ENCODE data around the gene LMNTD2.

Gene LMNTD2

DNA sequence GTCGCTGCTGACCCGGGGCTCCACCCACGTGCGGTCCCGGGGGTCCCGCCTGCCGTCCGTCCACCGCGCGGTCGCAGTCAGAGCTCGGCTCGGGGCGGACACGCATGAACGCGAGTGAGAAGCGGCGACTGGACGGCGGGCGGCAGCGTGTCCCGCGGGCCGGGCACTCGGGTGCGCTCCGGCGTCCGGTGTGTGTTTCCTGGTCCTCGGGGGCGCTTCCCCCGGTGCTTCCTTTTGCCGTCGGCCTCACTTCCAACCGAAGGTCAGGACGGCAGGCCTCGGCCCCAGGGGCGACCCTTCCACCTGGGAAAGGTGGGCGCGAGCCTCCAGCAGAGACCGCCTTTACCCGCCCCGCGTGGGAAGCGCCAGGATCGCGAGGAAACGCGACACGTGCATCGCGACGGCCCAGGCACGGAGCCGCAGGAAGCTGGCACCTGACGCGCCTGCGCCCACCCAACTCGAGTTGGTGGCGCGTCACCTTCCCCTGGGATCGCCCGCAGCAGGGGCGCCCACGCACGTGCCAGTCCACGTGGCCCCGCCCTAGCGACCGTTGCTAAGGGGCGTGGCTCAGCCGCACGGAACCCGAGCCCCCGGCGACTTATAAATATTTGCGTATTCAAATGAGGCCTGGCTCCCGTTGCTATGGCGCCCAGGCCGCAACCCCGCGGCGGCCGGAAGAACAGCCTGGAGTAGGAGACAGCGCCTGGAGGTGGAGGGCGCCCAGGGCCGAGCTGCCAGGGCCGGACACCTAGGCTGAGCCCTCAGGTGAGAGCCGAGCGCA is 23.5 kb downstream of the LMNTD2 start, which contains the start of gene LRRC56:
Gene LRRC56, plus strand, starts transcription at position 687 of the 781 bp plus-strand sequence. CDS start 3,158 bp downstream, outside the sequence.
- Histone ChIP-seq H3K36me3 (ENCODE audit: control insufficient read depth, low read length) (peaks cover 22% of the 10 kb centered on the region), H3F3A (ENCODE audit: control insufficient read depth, insufficient read depth) (peaks cover 10% of the 10 kb centered on the region), H3K79me2 (ENCODE audit: control insufficient read depth, low read length) (peaks cover 20% of the 10 kb centered on the region), H3K27me3 (ENCODE audit: control insufficient read depth, low read length) (no peaks in the 10 kb centered on the region), H3K27ac (ENCODE audit: low read depth, low read length) (peak within 1 kb of the TSS; percentile 97), H3K9me2 (replicated peaks; ENCODE audit: control insufficient read depth, low read length) (no peaks in the 10 kb centered on the region), H3K4me2 (ENCODE audit: low read length) (peak within 1 kb of the TSS; percentile 71), H4K20me1 (ENCODE audit: control insufficient read depth, insufficient read depth, low read depth, low read length) (no peaks in the 10 kb centered on the region), H3K9me3 (ENCODE audit: control insufficient read depth, insufficient read depth, low read length) (no peaks in the 10 kb centered on the region), H3K4me1 (ENCODE audit: control insufficient read depth, low read length) (peaks cover 34% of the 10 kb centered on the region), H3K4me3 (ENCODE audit: low read length) (peak within 1 kb of the TSS; percentile 83)
- TF ChIP-seq EZH2phosphoT487 (IDR thresholded peaks at IDR 0.05; ENCODE audit: borderline replicate concordance, low read length) = no peak
- TF ChIP-seq, protein P1, sequence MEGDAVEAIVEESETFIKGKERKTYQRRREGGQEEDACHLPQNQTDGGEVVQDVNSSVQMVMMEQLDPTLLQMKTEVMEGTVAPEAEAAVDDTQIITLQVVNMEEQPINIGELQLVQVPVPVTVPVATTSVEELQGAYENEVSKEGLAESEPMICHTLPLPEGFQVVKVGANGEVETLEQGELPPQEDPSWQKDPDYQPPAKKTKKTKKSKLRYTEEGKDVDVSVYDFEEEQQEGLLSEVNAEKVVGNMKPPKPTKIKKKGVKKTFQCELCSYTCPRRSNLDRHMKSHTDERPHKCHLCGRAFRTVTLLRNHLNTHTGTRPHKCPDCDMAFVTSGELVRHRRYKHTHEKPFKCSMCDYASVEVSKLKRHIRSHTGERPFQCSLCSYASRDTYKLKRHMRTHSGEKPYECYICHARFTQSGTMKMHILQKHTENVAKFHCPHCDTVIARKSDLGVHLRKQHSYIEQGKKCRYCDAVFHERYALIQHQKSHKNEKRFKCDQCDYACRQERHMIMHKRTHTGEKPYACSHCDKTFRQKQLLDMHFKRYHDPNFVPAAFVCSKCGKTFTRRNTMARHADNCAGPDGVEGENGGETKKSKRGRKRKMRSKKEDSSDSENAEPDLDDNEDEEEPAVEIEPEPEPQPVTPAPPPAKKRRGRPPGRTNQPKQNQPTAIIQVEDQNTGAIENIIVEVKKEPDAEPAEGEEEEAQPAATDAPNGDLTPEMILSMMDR (IDR thresholded peaks at IDR 0.05; ENCODE audit: low read depth, low read length, poor library complexity, severe bottlenecking) = no peak

- Histone ChIP-seq H4K20me1 (ENCODE audit: control insufficient read depth, insufficient read depth, low read depth, low read length) (no peaks in the 10 kb centered on the region), H3K9me3 (ENCODE audit: control insufficient read depth, insufficient read depth, low read length) (no peaks in the 10 kb centered on the region), H3K9me2 (replicated peaks; ENCODE audit: control insufficient read depth, low read length) (no peaks in the 10 kb centered on the region), H3K27ac (ENCODE audit: low read depth, low read length) (peak within 1 kb of the TSS; percentile 97), H3K36me3 (ENCODE audit: control insufficient read depth, low read length) (peaks cover 29% of the 10 kb centered on the region), H3K4me1 (ENCODE audit: control insufficient read depth, low read length) (peaks cover 34% of the 10 kb centered on the region), H3K4me3 (ENCODE audit: low read length) (peak within 1 kb of the TSS; percentile 83), H3F3A (ENCODE audit: control insufficient read depth, insufficient read depth) (peaks cover 10% of the 10 kb centered on the region), H3K27me3 (ENCODE audit: control insufficient read depth, low read length) (no peaks in the 10 kb centered on the region), H3K4me2 (ENCODE audit: low read length) (peak within 1 kb of the TSS; percentile 91), H3K79me2 (ENCODE audit: control insufficient read depth, low read length) (peaks cover 20% of the 10 kb centered on the region)
- no peak for TF ChIP-seq EZH2phosphoT487 (IDR thresholded peaks at IDR 0.05; ENCODE audit: borderline replicate concordance, low read length)
- TF ChIP-seq, protein P1 (IDR thresholded peaks at IDR 0.05; ENCODE audit: low read depth, low read length, poor library complexity, severe bottlenecking) = no peak
Observed at GRCh38 chr11:535519-536454, 24.8 kb downstream of the LMNTD2 start, which contains the start of gene HRAS. Gene HRAS (minus strand): TSS chr11:535576.

DNA sequence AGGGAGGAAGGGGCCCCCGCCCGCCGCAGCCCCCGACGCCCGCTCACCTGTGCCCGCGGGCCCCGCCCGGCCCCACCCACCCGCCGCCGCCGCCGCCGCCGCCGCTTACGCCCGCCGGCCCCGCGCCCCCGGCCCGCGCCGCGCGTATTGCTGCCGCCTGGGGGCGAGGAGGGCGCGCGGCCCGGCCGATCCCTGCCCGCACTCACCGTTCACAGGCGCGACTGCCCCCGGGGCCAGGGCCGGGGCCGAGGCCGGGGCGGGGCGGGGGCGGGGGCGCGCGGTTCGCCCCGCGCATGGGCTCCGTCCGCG is 25.4 kb downstream of the LMNTD2 start:
- Histone ChIP-seq H3K4me2 (ENCODE audit: low read length) (peak overlapping the region; percentile 91), H3K4me3 (ENCODE audit: low read length) (peak overlapping the region; percentile 80), H3K27me3 (ENCODE audit: control insufficient read depth, low read length) (no peaks in the 10 kb centered on the region), H3K9me2 (replicated peaks; ENCODE audit: control insufficient read depth, low read length) (no peaks in the 10 kb centered on the region), H3K79me2 (ENCODE audit: control insufficient read depth, low read length) (peaks cover 20% of the 10 kb centered on the region), H3K27ac (ENCODE audit: low read depth, low read length) (no peak overlapping the region), H3F3A (ENCODE audit: control insufficient read depth, insufficient read depth) (peaks cover 10% of the 10 kb centered on the region), H4K20me1 (ENCODE audit: control insufficient read depth, insufficient read depth, low read depth, low read length) (no peaks in the 10 kb centered on the region), H3K9me3 (ENCODE audit: control insufficient read depth, insufficient read depth, low read length) (no peaks in the 10 kb centered on the region), H3K36me3 (ENCODE audit: control insufficient read depth, low read length) (peaks cover 29% of the 10 kb centered on the region), H3K4me1 (ENCODE audit: control insufficient read depth, low read length) (peaks cover 34% of the 10 kb centered on the region)
- TF ChIP-seq, protein P1 (IDR thresholded peaks at IDR 0.05; ENCODE audit: low read depth, low read length, poor library complexity, severe bottlenecking) = no peak
- TF ChIP-seq EZH2phosphoT487 (IDR thresholded peaks at IDR 0.05; ENCODE audit: borderline replicate concordance, low read length) = no peak

All from DOHH2 (cell line).